ENCODE data around the gene PCDHGA6.
"Not testable (repeated sequence)": the region's sequence is repeated elsewhere in the genome, so short reads cannot be mapped to it uniquely, and the experiment has no call there.

PCDHGA6 gene

GRCh38 chr5:141373673-141374317 lies at the start of gene PCDHGA6:
TSS of gene PCDHGA6 (plus strand) at chr5:141373891. CDS start at chr5:141374084, 193 bp downstream.
- DNase-seq (ENCODE audit: low spot score): no peak

GRCh38 chr5:141326088-141326854 lies 47.4 kb upstream of the PCDHGA6 start:
- peak; percentile 71 for DNase-seq (ENCODE audit: low spot score)

- DNase-seq (ENCODE audit: low spot score): no peak
Observed at GRCh38 chr5:141328231-141328630, 45.5 kb upstream of the PCDHGA6 start.

DNA sequence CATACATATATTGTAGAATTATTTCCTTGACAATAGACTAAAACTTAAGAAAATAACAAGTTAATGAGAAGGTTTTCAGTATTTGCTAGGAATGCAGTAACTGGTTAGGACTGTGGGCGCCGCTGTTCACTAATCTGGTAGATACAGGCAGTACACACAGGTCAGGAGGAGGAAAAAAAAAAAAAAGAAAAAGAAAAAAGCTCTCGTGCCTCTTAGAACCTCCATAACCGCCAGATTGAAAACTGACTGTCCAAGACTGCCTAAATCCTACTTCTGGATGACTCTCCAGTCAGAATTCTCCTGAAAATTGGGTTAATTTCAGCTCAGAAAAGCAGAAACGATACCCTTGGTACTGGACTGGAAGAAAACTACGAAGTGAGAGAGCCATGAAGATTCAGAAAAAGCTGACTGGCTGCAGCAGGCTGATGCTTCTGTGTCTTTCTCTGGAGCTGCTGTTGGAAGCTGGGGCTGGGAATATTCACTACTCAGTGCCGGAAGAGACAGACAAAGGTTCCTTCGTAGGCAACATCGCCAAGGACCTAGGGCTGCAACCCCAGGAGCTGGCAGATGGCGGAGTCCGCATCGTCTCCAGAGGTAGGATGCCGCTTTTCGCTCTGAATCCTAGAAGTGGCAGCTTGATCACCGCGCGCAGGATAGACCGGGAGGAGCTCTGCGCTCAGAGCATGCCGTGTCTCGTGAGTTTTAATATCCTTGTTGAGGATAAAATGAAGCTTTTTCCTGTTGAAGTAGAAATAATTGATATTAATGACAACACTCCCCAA lies 43.2 kb upstream of the PCDHGA6 start, which contains the start of gene PCDHGA1:
PCDHGA1 (plus strand) TSS at position 216 of the 782 bp plus-strand sequence.
- peak; percentile 12 for DNase-seq (ENCODE audit: low spot score)

DNA sequence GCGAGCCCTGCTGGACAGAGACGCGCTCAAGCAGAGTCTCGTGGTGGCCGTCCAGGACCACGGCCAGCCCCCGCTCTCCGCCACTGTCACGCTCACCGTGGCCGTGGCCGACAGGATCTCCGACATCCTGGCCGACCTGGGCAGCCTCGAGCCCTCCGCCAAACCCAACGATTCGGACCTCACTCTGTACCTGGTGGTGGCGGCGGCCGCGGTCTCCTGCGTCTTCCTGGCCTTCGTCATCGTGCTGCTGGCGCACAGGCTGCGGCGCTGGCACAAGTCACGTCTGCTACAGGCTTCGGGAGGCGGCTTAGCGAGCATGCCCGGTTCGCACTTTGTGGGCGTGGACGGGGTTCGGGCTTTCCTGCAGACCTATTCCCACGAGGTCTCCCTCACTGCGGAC lies 41.1 kb upstream of the PCDHGA6 start:
- not testable (repeated sequence) for DNase-seq (ENCODE audit: low spot score)

- no peak for DNase-seq (ENCODE audit: low spot score)
Observed at GRCh38 chr5:141338538-141339306, 35.0 kb upstream of the PCDHGA6 start, which contains the start of gene PCDHGA2. TSS of gene PCDHGA2 (plus strand) at chr5:141338760.

GRCh38 chr5:141340781-141341354 lies 32.8 kb upstream of the PCDHGA6 start:
- DNase-seq (ENCODE audit: low spot score): not testable (repeated sequence)

- no peak for DNase-seq (ENCODE audit: low spot score)
Observed at GRCh38 chr5:141342773-141343172, 30.9 kb upstream of the PCDHGA6 start.

DNA sequence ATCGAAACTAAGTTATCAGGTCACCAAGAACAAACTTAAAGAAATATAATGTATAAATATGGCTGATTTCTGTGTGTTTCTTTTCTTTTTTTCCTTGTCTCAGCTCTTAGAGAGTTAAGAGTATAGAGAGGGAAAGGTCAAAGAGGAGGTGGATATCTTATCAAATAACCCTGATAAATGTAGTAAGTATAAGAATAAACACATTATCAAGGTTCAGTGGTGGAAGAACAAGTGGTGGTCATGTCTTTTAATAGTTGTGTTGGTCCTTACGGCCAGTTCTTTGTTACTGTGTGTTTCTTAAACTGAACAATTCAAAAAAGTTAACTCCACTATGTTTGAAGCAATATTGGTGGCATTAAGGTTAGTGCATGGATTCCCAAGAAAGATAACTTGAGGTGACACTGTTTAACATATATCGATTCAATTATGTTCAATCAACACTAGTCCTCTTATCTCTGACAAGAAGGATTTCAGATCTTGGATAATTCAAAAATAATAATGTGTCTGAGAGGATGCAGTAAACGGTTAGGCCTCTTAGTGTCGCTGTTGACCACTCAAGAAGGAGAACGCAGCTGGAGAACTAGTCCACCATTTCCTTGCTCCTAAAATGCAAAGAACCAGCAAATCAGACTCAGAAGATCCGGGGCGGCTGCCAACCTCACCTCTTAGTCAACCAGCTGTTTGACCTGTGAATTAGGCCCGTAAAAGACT lies 30.3 kb upstream of the PCDHGA6 start, which contains the start of gene PCDHGA3:
PCDHGA3 (plus strand) TSS at position 588 of the 711 bp plus-strand sequence. CDS start 205 bp downstream, outside the sequence.
- no peak for DNase-seq (ENCODE audit: low spot score)

DNA sequence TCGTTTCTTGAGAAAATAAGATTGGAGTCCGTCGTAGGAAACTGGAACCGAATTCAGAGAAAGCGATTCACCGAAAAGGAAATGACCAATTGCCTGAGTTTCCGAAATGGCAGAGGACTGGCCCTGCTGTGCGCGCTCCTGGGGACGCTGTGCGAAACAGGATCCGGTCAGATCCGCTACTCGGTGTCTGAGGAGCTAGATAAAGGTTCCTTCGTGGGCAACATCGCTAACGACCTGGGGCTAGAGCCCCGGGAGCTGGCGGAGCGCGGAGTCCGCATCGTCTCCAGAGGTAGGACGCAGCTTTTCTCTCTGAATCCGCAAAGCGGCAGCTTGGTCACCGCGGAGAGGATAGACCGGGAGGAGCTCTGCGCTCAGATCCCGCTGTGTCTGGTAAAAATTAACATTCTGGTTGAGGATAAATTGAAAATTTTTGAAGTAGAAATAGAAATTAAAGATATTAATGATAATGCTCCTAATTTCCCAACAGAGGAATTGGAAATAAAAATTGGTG lies 29.7 kb upstream of the PCDHGA6 start:
- no peak for DNase-seq (ENCODE audit: low spot score)

GRCh38 chr5:141345327-141345726 lies 28.4 kb upstream of the PCDHGA6 start:
- DNase-seq (ENCODE audit: low spot score): no peak

GRCh38 chr5:141346017-141346416 lies 27.7 kb upstream of the PCDHGA6 start:
- DNase-seq (ENCODE audit: low spot score): not testable (repeated sequence)

- DNase-seq (ENCODE audit: low spot score): no peak
Observed at GRCh38 chr5:141349917-141350619, 23.6 kb upstream of the PCDHGA6 start, which contains the start of gene PCDHGB1. TSS of gene PCDHGB1 (plus strand) at chr5:141350099. CDS start at chr5:141350261, 162 bp downstream.

DNA sequence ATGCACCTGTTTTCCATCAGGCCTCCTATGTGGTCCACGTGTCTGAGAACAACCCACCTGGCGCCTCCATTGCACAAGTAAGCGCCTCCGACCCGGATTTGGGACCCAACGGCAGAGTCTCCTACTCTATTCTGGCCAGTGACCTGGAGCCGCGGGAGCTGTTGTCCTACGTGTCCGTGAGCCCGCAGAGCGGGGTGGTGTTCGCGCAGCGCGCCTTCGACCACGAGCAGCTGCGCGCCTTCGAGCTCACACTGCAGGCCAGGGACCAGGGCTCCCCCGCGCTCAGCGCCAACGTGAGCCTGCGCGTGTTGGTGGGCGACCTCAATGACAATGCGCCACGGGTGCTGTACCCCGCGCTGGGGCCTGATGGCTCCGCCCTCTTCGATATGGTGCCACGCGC lies 22.1 kb upstream of the PCDHGA6 start:
- no peak for DNase-seq (ENCODE audit: low spot score)

- no peak for DNase-seq (ENCODE audit: low spot score)
Observed at GRCh38 chr5:141354900-141355469, 18.7 kb upstream of the PCDHGA6 start, which contains the start of gene PCDHGA4. TSS of gene PCDHGA4 (plus strand) at chr5:141355021. CDS start at chr5:141355108, 87 bp downstream.

DNA sequence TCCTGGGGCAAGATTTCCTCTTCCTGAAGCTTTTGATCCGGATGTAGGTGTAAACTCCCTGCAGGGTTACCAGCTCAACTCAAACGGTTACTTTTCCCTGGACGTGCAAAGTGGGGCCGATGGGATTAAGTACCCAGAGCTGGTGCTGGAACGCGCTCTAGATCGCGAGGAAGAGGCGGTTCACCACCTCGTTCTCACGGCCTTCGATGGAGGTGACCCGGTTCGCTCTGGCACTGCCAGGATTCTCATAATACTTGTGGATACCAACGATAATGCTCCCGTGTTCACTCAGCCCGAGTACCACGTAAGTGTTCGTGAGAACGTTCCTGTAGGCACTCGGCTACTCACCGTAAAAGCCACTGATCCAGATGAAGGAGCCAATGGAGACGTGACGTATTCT lies 18.1 kb upstream of the PCDHGA6 start:
- no peak for DNase-seq (ENCODE audit: low spot score)

GRCh38 chr5:141356133-141356532 lies 17.6 kb upstream of the PCDHGA6 start:
- DNase-seq (ENCODE audit: low spot score): no peak

GRCh38 chr5:141356950-141357349 lies 16.7 kb upstream of the PCDHGA6 start:
- DNase-seq (ENCODE audit: low spot score): no peak
